Skeletal muscle tissue (tissue), 4 donors: ENCODE results near the gene CAMKMT. TPM values are rescaled to one million over a fixed set of nuclear protein-coding genes. Genes with fewer than 3 reads are reported as not detected.

Experiments used
- H3K27ac ChIP-seq: one replicate; pipeline ENCODE4 v1.7.0; 2013; ENCODE audit warnings: mild to moderate bottlenecking, low read depth, low read length, inconsistent platforms
- H3K27me3 ChIP-seq, 3 donors: one replicate each; pipeline ENCODE4 v1.7.0; 2013; ENCODE audit warnings: low read length in 3 of 3; ENCODE audit not compliant: control insufficient read depth in 3 of 3, insufficient read depth in 3 of 3
- H3K36me3 ChIP-seq, 3 donors: one replicate each; pipeline ENCODE4 v1.7.0; 2013; ENCODE audit warnings: low read length in 3 of 3; ENCODE audit not compliant: control insufficient read depth in 3 of 3, insufficient read depth in 3 of 3
- H3K4me1 ChIP-seq, 3 donors: one replicate each; pipeline ENCODE4 v1.7.0; 2013; ENCODE audit warnings: low read length in 3 of 3, mild to moderate bottlenecking in 3 of 3; ENCODE audit not compliant: control insufficient read depth in 3 of 3, insufficient read depth in 3 of 3
- H3K4me3 ChIP-seq, 3 donors: one replicate each; pipeline ENCODE4 v1.7.0; 2013; ENCODE audit warnings: low read length in 3 of 3
- H3K9ac ChIP-seq, 3 donors: one replicate each; pipeline ENCODE4 v1.7.0; 2013; ENCODE audit warnings: low read length in 3 of 3, mild to moderate bottlenecking in 3 of 3, moderate library complexity in 2 of 3, low read depth in 1 of 3
- H3K9me3 ChIP-seq, 3 donors: one replicate each; pipeline ENCODE4 v1.7.0; 2013; ENCODE audit warnings: low read length in 3 of 3; ENCODE audit not compliant: control insufficient read depth in 3 of 3
- total RNA-seq: library from RNA; depleted of rRNA; stranded (reverse); fragments of >200 nt; gene quantifications from one replicate; pipeline ENCODE4 v1.2.3, GENCODE V29; 2014
- donor health status: Osteomylitis.

The CAMKMT gene
- total RNA-seq, 1 donor from 2014 or later: 5.2 TPM

DNA sequence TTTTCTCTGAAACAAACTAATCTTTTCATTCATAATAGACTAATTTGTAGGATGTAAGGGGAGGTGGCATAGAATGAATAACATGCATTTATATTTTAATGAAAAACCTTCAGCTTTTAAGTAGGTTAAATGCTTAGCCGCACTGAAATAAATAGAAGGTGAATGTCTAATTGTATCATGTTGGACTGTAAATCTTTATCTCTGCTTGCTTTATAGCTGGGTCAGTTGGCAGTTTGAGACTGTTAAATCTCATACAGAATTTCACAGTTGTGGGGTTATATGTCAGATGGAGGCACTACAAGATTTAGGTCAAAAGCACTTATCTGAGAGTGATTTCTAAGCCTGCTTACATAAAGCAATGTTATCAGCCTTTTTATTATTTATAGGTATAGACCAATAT is 405.0 kb downstream of the CAMKMT start:
- Histone ChIP-seq H3K4me3 (no peak overlapping the region), H3K27ac (no peak overlapping the region), H3K4me1 (no peaks in the 10 kb centered on the region), H3K27me3 (peaks cover 0 to 6% (median 0%) of the 10 kb centered on the region in 3 donors), H3K36me3 (no peaks in the 10 kb centered on the region), H3K9ac (no peak overlapping the region), H3K9me3 (no peaks in the 10 kb centered on the region)

GRCh38 chr2:44767691-44768090 is 405.9 kb downstream of the CAMKMT start:
- no peaks in the 10 kb centered on the region for H3K36me3 ChIP-seq
- H3K27ac ChIP-seq: no peak overlapping the region
- no peaks in the 10 kb centered on the region for H3K9me3 ChIP-seq
- no peak overlapping the region for H3K4me3 ChIP-seq
- no peaks in the 10 kb centered on the region for H3K4me1 ChIP-seq
- H3K9ac ChIP-seq: no peak overlapping the region
- H3K27me3 ChIP-seq: peaks cover 0 to 6% (median 0%) of the 10 kb centered on the region in 3 donors

DNA sequence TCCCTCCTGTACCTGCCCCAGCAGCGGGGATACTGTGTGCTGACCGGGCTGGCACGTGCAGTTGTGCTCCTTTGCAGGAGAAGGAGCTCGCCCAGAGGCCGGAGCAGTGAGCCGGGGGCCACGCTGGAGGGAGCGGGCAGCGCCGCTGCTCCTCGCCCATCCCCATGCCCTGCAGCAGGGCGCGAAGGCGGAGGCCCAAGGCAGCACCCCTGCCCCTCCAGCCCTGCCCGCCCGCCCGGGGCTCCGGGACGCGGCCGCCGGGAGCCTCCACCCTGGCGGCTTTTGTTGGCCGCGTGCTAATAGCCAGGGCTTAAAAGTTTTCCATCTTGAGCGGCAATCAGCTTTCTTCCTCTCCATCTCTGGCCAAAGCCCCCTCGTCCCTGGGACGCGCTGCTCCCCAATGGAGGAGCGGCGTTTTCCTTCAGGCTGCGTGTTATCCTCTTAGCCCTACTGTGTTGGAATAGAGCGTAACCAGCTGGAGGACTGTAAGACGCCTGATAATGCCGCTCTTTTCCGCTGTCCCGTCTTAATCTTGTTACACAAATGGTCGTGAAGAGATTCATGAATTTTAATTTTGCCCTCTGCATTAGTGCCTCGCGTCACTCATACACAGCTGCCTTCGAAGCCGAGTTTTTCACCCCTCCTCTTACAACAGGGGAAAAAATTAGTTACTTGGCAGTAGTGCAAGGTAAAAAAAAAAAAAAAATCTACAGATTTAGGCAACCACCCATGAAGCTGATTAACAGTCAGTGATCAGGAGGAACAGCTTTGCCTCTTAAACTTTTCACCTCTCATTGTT is 406.9 kb downstream of the CAMKMT start:
- H3K27ac ChIP-seq: no peak overlapping the region
- H3K27me3 ChIP-seq: peaks cover 0 to 6% (median 0%) of the 10 kb centered on the region in 3 donors
- no peak overlapping the region for H3K9ac ChIP-seq
- no peaks in the 10 kb centered on the region for H3K9me3 ChIP-seq
- no peaks in the 10 kb centered on the region for H3K36me3 ChIP-seq
- no peak overlapping the region for H3K4me3 ChIP-seq
- no peaks in the 10 kb centered on the region for H3K4me1 ChIP-seq

- H3K9me3 ChIP-seq: no peaks in the 10 kb centered on the region
- no peaks in the 10 kb centered on the region for H3K36me3 ChIP-seq
- no peaks in the 10 kb centered on the region for H3K4me1 ChIP-seq
- no peak overlapping the region for H3K27ac ChIP-seq
- H3K27me3 ChIP-seq: peaks cover 0 to 6% (median 0%) of the 10 kb centered on the region in 3 donors
- H3K9ac ChIP-seq: no peak overlapping the region
- no peak overlapping the region for H3K4me3 ChIP-seq
Observed at GRCh38 chr2:44769349-44770011, 407.7 kb downstream of the CAMKMT start.

GRCh38 chr2:44770221-44771195 is 408.8 kb downstream of the CAMKMT start:
- H3K27ac ChIP-seq: no peak overlapping the region
- H3K4me3 ChIP-seq: no peak overlapping the region
- H3K9me3 ChIP-seq: no peaks in the 10 kb centered on the region
- H3K9ac ChIP-seq: no peak overlapping the region
- H3K4me1 ChIP-seq: no peaks in the 10 kb centered on the region
- no peaks in the 10 kb centered on the region for H3K36me3 ChIP-seq
- H3K27me3 ChIP-seq: peaks cover 0 to 6% (median 0%) of the 10 kb centered on the region in 3 donors

- no peaks in the 10 kb centered on the region for H3K36me3 ChIP-seq
- peaks cover 0 to 6% (median 0%) of the 10 kb centered on the region in 3 donors for H3K27me3 ChIP-seq
- no peaks in the 10 kb centered on the region for H3K4me1 ChIP-seq
- H3K9me3 ChIP-seq: no peaks in the 10 kb centered on the region
- no peak overlapping the region for H3K9ac ChIP-seq
- no peak overlapping the region for H3K27ac ChIP-seq
- no peak overlapping the region for H3K4me3 ChIP-seq
Observed at GRCh38 chr2:44771522-44771921, 409.8 kb downstream of the CAMKMT start.

- H3K4me3 ChIP-seq: no peak overlapping the region
- H3K27ac ChIP-seq: no peak overlapping the region
- peaks cover 0 to 6% (median 0%) of the 10 kb centered on the region in 3 donors for H3K27me3 ChIP-seq
- no peaks in the 10 kb centered on the region for H3K9me3 ChIP-seq
- H3K36me3 ChIP-seq: no peaks in the 10 kb centered on the region
- no peaks in the 10 kb centered on the region for H3K4me1 ChIP-seq
- H3K9ac ChIP-seq: no peak overlapping the region
Observed at GRCh38 chr2:44772131-44772530, 410.4 kb downstream of the CAMKMT start.

DNA sequence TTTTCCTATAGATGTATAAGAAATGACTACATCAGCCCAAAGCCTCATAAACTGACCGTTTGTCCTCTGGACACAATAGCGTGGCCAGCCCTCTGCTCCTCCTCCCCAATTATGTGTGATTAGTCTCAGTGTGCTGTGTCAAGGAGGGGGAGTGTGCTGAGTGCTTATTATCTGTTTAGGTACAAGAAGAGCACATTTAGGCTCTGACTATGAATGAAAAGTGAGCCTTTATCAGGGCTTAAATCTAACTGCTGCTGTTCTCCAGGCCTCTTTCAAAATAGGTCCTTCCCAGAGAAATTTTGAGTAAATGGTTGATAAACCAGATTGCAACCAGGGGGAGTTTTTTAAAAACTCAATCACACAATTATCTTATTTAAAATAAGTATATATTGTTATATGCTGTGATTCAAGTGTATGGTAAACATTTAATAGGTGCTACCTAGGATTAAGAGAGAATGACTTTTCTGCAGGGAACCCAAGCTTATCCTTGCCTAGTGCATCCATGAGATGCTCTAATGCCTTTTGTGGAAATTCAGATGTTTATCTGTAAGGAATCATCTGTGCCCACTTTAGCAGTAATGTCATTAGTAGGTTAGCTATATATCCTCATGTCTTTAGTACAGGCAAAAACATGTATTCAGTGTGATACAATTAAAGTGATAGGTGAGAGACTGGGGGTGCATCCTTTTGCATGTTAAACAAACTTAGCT is 411.1 kb downstream of the CAMKMT start:
- Histone ChIP-seq H3K4me3 (no peak overlapping the region), H3K9me3 (no peaks in the 10 kb centered on the region), H3K27me3 (peaks cover 0 to 2% (median 0%) of the 10 kb centered on the region in 3 donors), H3K27ac (no peak overlapping the region), H3K36me3 (no peaks in the 10 kb centered on the region), H3K4me1 (peaks cover 0 to 4% (median 0%) of the 10 kb centered on the region in 3 donors), H3K9ac (no peak overlapping the region)

GRCh38 chr2:44774826-44775492 is 413.2 kb downstream of the CAMKMT start:
- H3K9me3 ChIP-seq: peaks cover 0 to 2% (median 0%) of the 10 kb centered on the region in 3 donors
- peaks cover 0 to 4% (median 0%) of the 10 kb centered on the region in 3 donors for H3K4me1 ChIP-seq
- H3K36me3 ChIP-seq: no peaks in the 10 kb centered on the region
- no peak overlapping the region for H3K27ac ChIP-seq
- no peak overlapping the region for H3K4me3 ChIP-seq
- no peak overlapping the region for H3K9ac ChIP-seq
- peaks cover 0 to 2% (median 0%) of the 10 kb centered on the region in 3 donors for H3K27me3 ChIP-seq
